HL-60 (cell line): ENCODE data around the gene RGS6.

Experiments
- CTCF ChIP-seq: IDR thresholded peaks from one replicate; pipeline ENCODE4 v1.5.1; 2011; ENCODE audit warnings: low read length, control low read depth, inconsistent platforms; ENCODE audit not compliant: insufficient read depth
- POLR2AphosphoS5 ChIP-seq: IDR thresholded peaks from 2 replicates; pipeline ENCODE4 v1.6.1; 2012; ENCODE audit warnings: low read depth

- TF ChIP-seq CTCF (no peak), POLR2AphosphoS5 (no peak)
Observed at GRCh38 chr14:72008666-72009065, 76.4 kb downstream of the RGS6 start.
